Amygdala (tissue), 56 donors: ENCODE data around the gene CLDN24.

Experiments used
- DNase-seq, 56 donors: peaks; one replicate each; lab custom pipeline; 2025; lab: John Stamatoyannopoulos, UW

The CLDN24 gene

DNA sequence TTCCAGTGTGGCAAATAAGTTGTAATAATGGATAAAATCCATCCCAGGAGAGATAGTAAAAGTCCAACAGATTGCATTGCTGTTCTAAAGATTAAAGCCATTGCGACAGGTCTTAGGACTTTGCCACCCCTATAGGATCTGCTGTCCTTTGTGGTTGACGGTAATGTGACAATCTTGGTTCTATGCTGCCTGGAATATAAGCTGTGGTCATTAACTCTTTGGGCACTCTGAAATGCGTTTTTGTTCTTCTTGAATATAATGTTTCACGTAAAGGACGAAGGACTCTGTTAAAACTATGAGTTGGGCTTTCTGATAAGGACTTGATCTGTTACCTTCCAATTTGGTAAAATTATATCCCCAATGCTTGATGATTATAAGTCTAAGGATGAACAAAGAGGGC lies at the start of gene CLDN24:
CLDN24 (minus strand) TSS at position 101 of the 400 bp plus-strand sequence; CDS start at position 101, 0 bp downstream.
- no peak for DNase-seq

DNA sequence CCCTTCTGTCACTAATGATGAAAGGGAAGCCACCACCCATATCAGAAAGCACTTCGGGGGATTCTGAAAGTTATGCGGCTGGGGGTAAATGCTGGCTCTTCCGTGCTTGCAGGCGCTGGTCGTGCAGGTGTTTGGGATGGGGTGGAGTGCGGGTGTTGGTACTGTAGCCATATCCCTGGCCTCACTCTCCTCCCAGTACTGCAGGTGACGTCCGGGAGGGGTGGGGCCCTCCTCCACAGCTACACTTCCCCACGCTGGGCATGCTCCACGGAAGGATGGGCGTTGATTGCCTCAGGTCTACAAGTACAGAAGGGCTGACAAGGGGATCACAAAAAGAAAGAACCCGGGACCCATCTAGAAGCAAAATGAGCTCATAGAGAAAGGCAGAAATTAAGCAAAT lies 48.6 kb upstream of the CLDN24 start:
- no peak for DNase-seq

DNA sequence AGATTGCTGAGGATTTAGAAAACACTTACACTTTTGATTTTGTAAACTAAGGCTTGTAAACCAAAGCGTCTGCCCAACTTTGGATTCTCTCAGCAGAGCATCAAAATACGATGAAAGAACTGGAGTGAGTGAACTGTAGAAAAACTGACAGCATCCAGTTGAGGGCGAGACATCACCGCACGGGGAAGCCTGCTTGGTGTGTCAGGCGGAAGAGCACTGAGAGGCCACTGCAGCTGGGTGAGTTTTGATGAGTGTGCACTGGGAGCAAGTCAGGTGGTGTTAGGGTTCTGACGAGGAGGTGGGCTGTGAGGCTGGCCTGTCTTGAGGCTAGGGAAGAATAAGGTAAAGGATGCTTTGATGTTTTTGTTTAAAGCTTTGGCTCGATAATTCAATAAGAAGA lies 46.8 kb upstream of the CLDN24 start:
- DNase-seq, result no peak

DNA sequence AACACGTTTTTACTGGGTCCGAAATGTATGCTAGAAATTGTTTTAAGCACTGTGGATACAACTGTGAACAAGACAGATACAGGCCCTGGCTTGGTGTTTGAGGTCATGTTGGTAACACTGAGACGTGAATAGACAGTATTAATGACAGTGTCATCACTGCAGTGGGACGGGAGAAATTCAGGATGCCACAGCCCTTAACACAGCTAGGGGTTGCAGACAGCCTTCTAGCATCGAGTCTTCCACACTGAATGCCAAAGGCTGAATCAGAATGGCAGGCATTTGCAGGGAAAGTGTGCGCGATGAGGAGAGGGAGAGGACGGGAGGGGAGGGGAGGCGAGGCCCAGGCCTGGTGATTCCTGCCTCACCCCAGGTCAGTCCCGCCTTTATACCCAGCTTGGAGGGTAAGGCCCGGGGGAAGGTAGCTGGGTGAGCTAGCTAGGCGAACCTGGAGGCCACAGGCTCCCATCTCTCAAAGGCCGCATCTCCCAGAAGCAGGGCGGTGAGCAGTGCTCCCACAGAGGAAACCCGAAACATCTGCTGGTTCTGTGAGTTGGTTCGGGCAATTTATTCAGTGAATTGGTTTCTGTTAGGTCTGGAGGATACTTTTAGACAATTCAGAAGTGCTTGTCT lies 44.1 kb upstream of the CLDN24 start:
- no peak for DNase-seq

DNA sequence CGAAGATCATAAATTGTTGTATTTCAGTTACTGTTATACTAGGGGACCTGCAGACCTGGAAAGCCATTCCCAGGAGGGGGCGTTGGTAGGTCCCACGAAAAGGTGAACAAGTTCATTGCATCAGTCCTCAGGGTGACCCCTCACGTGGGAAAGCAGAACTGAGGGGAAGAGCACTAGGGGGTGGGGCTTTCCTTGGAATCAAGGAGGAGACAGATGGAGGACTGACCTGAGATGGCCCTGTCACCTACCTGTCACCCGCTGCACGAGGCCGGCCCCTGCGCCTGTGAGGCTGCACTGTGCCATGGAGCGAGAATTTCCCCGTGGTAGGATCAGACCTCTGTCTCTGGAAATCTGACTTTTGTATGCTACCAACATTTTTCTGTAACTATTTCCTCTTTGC lies 41.8 kb upstream of the CLDN24 start:
- peak in 1 of 56 donors; percentile 4 for DNase-seq

DNA sequence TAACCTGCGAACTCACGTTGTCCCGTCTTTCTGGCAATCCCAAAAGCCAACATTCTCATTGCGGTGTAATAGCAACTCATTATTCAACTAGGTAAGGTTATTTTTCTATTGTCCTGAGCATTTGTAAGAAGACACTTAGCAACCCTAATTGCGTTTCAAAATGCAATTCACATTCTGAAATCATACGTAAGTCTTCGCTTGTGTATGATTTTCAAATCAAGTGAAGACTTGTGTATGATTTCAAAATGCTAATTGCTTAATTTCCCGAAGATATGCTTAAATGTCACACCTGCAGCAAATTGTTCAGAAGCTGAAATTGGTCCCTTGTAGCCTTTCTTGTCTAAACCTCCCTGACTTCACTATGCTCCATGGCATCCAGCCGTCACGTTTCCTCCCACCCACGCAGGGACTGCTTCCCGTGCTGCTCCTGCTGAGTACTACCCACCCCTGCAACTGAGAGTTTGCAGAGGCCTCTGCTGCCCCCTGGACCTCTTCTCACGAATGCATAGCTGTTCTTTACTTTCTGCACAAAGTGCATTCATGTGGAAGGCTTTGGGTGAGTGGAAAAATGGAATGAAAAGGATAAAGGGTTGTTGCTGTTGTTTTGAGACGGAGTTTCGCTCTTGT lies 40.8 kb upstream of the CLDN24 start:
- no peak for DNase-seq

DNA sequence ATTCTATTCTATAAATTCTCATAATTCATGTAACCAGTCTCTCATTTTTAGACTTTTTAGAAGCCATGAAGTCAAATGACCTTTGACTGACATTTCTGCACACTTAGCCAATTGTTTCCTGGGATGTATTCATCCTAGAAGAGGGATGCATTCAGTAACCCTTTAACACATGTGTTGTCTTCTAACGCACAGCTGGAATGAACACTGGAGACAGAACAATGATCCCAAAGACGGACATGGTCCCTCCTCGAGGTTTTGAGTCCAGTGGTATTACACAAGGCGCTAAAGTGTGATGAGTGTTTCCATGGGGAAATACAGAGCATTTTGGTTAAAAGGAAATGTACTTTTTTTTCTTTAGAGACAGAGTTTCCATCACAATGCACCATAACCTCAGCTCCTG lies 39.8 kb upstream of the CLDN24 start:
- DNase-seq, result no peak

DNA sequence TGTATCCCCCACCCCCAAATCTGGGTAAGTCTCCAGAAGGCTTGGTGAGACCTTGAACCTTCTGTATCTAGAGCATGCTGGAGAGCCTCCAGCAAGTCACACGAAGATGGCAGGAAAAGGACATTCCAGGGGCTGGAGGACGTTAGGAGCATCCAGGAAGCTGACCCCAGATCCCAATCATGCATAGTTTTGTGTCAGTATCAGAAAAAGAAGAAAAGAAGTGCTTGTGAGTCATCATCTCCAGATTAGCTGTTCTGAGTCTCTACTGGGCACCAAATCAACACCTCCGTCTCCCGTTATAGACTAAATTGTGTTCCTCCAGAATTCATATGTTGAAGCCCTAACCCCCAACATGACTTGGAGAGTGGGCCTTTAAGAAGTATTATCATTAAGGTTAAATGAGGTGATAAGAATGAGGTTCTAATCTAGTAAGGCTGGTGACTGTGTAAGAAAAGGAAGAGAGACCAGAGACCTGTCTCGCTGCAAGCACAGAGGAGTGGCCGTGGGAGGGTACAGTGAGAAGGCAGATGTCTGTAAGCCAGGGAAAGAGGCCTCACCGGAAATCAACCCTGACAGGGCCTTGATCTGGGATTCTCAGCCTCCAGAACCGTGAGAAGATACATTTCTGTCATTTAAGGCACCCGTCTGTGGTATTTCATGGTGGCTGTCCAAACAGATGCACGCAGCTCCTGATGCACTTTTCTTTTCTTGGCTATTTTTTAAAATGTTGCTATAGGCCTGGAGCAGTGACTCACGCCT lies 38.1 kb upstream of the CLDN24 start:
- peak in 2 of 56 donors; percentile 8 to 24 for DNase-seq

DNA sequence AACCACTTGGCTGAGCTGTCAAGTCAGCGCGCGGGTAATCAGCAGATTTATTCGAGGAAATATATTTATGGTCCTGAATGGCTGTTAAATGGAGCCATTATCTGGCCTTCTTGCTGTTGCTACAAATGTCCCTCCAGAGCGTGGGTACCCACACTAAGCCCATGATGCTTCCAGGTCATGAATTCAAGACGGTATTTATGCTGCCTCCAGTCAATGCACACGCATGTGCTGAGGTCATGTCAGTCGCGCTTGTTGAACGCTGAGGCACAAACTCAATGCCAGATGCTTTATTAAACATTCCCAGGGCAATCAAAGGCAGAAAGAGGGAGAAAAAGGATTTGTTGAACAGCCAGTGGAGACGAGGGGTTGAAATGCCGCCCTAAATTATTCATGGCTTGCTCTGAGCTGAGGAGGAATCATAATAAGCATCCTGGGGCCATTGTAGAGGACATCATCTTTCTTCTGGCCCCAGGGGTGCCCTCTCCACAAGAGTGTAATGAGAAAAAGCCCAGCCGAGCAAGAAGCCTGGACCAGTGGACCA lies 36.1 kb upstream of the CLDN24 start:
- DNase-seq, result no peak

DNA sequence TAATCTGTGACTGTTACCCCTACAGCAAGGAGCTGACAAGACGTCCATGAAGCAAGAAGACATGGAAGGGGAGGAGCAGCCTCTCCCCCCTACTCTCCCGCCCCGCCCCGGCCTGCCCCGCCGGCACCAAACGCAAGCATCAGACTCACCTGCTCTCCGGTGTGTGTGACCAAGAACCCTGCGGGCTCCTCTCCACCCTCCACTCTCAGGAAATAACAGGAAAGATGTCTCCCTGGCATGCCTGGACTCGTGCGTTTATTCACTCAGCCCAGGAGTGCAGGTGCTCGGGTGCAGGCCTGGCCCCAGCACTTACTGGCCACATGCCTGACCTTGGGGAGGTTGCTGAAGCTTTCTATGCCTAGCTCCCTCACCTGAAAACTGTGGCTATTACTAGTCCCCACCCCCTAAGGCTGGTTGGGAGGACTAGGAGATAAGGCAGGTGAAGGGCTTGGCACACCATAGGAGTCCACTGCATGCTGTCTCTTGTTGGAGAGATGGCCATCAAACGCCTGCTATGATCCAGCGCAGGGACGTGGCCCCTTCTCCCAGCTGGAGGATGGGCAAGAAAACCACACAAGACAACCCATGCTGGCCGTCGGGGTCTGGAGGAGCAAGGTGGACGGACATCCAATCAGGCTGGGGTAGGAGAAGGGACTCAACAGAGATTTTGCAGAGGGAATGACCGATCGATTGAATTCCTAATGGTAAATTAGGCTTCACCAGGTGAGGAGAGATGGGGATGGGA lies 34.9 kb upstream of the CLDN24 start:
- no peak for DNase-seq

DNA sequence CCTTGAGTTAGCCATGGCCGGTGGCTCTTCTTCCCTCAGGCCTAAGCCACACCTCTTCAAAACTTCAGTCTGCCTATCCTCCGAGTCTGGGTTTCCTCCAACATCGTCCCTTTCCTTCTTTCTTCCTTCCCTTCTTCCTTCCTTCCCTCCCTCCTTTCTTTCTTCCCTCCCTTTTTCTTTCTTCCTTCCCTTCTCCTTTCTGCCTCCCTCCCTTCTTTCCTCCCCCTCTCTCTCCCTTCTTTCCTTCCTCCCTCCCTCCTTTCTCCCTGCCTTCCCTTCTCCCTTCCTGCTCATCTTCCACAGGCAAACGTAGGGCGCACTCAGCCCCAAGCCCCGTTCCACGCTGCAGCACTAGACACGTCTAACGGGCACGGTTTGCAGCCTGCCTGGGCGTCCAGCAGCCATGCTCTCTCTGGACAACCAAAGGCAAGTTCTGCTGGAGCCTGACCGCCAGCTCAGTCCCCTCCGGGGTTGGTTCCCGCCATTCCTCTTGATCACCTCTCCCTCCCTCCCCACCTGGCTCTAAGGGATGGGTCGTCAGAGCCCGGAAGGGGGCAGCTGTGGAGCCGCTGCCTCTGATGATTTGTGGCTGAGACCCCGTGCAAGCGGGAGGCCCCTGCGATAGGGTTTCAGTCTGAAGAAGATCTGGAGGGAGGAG lies 34.1 kb upstream of the CLDN24 start:
- no peak for DNase-seq

DNA sequence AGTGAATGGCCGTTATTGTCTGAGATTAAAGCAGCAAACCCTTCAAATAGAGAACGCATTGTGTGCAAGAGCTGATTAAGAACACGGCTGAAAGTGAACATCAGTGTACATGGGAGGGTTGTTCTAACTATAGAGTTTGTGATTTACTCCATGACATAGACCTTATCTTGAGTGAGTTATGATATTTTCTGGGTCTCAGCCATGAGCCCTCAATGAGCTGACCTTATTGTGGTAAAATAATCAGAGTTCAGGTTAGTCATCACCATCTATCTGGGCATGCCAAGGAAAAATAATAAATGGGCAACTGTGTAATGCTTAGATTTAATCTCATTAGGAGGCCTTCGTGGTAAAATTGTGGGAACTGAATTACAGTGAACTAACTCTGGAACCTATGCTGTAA lies 33.2 kb upstream of the CLDN24 start:
- DNase-seq, result no peak

DNA sequence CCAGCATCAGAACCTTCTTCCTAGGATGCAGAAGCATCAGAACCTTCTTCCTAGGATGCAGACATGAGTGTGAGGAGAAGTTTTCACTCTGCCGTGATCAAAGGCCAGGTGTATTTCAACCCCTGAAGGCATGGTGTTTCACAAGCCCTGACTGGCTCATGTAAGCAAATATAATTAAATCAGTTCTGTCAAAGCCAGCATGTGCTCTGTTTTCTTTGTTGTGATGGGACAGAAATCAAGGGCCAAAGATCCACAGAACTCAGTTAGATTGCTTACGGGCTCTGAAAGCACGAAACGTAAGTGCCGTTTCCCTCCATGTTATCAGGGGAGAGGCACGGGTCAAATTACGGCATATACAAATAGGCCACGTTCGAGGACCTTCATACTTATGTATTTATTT lies 32.0 kb upstream of the CLDN24 start:
- no peak for DNase-seq

DNA sequence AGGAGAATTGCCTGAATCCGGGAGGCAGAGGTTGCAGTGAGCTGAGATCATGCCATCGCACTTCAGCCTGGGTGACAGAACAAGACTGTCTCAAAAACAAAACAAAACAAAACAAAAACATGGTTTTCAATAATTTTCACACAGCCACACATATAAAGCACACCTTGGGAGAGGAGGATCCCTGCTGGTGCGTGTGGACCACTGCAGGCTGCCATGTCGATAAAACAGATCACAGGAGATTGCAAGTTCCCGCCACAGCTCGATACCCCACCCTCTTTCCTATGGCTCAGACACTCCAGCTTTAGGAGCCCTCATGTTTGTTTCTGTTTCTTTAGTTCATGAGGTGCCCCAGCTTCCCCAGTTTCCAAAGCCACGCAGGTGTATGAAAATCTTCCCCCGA lies 31.3 kb upstream of the CLDN24 start:
- no peak for DNase-seq

DNA sequence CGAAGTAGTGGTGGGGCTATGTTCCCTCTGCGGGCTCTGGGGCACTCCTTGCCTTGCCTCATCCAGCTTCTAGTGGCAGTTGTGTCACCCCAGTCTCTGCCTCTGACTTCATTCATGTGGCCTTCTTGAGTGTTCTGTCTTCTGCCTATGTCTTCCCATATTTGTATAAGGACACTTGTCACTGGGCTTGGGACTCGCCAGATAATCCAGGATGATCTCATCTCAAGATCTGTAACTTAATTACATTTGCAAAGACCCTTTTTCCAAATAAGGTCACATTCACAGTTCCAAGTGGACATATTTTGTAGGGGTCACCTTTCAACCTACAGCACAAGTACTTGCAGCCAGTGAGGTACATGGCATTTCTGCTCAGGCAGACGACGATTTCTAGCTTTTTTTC lies 30.3 kb upstream of the CLDN24 start:
- DNase-seq, result no peak

DNA sequence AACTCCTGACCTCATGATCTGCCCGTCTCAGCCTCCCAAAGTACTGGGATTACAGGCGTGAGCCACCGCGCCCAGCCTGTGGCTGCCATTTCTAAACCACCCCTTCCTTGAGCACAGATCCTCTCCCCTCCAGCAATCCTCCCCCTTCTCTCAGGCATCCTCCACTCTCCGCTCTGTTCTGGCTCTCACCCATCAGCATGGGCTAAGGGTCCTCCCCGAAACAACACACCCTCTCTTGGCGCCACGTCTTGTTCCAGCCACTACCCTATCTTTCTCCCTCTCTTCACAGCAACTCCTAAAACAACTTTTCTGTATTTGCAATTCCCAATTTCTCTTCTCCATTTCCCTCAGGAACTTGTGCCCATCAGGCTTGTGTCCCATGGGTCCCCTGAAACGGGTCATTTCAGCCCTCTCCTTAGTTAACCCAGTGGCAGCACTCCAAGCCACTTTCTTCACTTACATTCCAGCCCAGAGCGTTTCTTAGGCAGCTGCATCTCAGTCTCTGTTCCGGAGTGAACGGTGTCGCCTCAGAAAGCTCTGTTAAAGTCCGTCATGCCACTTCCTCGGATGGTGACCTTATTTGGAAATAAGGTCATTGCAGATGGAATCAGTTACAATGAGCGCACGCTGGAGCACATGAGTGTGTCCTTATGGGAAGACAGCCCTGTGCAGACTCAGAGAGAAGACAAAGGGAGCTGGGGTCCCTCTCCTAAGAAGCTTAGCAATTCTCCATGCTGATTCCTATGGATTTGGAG lies 28.3 kb upstream of the CLDN24 start:
- DNase-seq, result no peak

DNA sequence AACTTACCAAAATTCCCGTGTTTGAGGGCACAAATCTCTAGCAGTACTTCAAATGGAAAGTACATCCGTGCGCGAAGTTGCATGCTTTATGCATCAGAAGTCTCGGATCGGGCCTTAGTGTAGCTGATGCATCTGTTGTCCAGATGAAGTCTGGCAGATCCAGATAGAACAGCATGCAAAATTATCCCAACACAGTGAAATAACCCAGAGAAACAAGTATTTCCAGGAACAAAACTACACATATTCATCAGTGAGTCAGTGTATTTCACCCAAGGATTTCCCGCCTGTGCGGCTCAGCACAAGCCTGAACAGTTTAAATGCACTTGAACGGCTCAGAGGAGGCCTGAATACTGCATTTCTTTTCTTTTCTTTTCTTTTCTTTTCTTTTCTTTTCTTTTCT lies 27.4 kb upstream of the CLDN24 start:
- no peak for DNase-seq

DNA sequence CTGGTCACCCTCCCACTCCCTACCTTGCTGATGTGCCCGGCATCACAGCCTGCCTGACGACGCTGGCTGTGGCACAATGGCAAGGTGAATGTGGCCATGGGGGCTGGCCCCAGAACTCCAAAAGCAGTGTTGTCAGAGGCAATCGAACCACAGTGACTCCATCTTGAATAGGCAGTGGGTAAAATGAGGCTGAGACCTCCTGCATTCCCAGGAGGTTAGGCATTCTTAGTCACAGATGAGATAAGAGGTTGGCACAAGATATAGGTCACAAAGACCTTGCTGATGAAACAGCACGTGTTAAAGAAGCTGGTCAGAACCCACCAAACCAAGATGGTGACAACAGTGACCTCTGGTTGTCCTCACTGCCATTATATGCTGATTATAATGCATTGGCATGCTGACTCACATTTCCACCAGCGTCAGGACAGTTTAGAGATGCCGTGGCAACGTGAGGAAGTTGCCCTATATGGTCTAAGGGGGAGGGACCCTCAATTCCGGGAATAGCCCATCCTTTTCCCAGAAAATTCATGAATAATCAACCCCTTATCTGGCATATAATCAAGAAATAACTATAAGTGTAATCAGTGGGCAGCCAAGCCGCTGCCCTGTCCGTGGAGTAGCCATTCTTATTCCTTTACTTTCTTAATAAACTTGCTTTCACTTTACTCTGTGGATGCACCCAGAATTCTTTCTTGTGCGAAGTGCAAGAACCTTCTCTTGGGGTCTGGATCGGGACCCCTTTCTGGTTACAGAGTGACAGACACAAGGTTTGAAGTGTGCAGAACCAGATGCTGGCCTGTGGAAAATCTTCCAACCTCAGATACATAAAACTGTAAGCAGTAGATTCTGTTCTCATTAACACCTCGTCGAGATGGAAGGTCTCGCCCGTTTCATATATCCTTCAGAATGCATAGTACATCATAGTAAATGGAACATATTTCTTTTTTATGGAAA lies 26.8 kb upstream of the CLDN24 start:
- no peak for DNase-seq

DNA sequence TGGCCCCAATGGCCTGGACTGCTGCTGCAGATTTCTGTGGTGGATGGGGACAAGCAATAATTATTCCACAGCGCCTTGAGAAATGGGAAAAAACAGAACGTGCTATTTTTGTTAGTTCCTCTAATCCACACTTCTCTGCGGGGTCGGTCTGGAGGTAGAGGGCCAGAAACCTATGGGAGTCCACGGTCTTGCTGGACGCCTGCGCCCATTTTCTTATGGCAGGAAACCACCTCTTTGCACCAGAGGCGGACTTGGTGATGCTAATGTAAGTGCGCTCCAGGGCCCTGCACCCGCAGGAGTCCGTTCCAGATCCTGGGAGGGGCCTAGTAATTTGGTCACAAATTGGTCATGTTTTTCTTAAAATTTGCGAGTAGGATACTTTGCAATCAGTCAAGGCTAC lies 25.9 kb upstream of the CLDN24 start:
- no peak for DNase-seq
